Measurements from ENCODE around the gene TPBGL.

GRCh38 chr11:75276686-75277085, 36.1 kb downstream of the TPBGL start:
- TF ChIP-seq EZH2 (IDR thresholded peaks at IDR 0.05; ENCODE audit: low read length, missing control alignments): no peak
- no peak for TF ChIP-seq CTCF (conservative IDR thresholded peaks at IDR 0.05 in 1 of 2, IDR thresholded peaks at IDR 0.05 in 1 of 2; ENCODE audit: low read depth in 1 of 2, low read length in 2 of 2)
